ENCODE data around the gene SLK.

SLK gene

DNA sequence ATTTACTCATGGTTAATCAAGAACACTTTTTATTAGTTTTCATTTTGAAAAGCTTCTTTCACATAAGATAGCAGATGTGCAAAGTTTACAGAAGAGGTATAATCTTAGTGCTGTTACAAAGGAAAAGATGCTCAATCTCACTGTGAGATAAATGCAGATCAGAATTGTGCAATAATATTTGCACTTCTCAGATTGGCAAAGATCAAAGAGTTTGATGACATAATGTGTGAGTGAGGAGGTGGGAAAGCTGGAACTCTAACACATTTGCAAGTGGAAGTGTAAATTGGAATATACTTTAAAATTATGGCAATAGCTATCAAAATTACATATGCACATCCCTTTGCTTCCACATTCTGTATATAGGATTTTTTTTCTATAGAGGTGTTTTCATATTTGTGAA, 27.4 kb upstream of the SLK start:
- DNase-seq (ENCODE audit: low spot score): no peak
- no peak overlapping the region for H3K27ac ChIP-seq
- no peak overlapping the region for H3K4me3 ChIP-seq
- no peak for TF ChIP-seq CTCF (IDR thresholded peaks at IDR 0.05)

DNA sequence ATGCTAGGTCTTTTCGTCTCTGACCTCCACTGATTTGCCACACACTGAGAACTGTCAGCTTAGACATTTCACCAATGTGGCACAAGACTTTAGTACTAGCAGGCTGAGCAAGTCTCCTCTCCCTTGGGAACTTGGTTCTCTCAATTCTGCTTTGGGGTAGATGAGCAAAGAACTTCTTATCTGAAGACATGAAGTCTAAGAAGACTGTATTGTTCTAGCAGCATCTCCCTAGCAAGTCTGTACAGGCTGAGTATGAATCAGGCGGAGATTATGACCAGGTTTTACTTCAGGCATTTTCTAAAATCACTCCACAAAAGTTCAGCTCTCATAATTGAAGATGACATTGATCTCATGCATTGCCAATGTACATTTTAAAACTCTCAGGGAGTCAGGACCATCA, 25.1 kb upstream of the SLK start:
- no peak for DNase-seq (ENCODE audit: low spot score)
- TF ChIP-seq CTCF (IDR thresholded peaks at IDR 0.05): no peak
- Histone ChIP-seq H3K27ac (no peak overlapping the region), H3K4me3 (no peak overlapping the region)

- H3K27ac ChIP-seq: no peak overlapping the region
- no peak overlapping the region for H3K4me3 ChIP-seq
- TF ChIP-seq CTCF (IDR thresholded peaks at IDR 0.05): no peak
- DNase-seq (ENCODE audit: low spot score): no peak
Measured at GRCh38 chr10:103942866-103943265, 24.1 kb upstream of the SLK start.

DNA sequence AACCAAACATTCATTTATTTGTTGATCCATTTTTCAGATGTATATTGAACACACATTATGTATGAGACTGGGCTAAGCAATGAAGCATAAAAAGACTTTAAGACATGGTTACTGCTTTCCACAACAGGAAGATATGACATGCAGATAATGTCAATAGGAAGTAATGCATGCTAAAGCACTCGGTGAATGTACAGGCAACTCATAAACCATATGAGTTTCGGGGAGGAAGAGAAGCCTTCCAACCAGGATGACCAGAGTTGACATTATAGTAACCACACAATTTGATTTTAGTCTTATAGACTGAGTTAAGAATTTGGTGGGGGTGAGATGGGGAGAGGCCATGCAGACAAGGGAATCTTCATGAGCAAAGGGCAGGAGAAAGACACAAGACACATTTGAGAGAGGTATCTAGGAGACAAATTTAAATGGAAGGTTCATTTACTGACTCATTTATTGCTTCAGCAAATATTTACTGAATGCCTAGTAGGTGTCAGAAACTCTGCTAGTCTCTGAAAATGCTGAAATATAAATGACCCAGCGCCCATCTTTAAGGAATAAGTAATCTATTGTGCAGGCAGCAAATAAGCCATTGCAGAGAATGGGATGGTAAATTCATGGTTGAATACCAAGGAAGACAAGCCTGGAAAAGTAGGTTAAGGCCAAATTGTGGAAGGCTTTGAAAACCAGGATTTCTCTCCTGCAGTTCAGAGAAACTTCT, 19.0 kb upstream of the SLK start:
- TF ChIP-seq CTCF (IDR thresholded peaks at IDR 0.05): no peak

GRCh38 chr10:103949728-103950127, 17.2 kb upstream of the SLK start:
- DNase-seq (ENCODE audit: low spot score): no peak
- H3K27ac ChIP-seq: no peak overlapping the region
- H3K4me3 ChIP-seq: no peak overlapping the region
- no peak for TF ChIP-seq CTCF (IDR thresholded peaks at IDR 0.05)

More for the DNA sequence above, 19.0 kb upstream of the SLK start:
- Histone ChIP-seq H3K27ac (no peak overlapping the region), H3K4me3 (no peak overlapping the region)
- no peak for DNase-seq (ENCODE audit: low spot score)

DNA sequence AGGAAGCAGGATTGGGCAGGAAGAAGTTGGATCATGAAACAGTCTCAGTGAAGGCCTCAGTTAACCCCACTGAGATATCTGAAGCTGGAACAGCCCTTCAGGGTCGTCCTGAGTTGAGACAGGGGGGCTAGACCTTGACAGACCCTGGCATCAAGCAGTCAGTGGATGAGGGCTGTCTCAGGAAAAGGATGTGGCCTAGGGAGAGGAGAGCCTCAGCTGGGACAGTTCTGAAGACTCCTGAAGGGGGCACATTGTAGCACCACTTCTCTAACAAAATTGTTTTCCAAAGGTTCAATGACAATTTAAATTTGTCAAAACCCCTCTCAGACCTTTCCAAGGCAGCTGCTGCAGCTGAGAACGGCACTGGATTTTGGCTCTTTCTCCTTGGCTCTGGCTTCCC, 15.8 kb upstream of the SLK start:
- Histone ChIP-seq H3K27ac (no peak overlapping the region), H3K4me3 (no peak overlapping the region)
- TF ChIP-seq CTCF (IDR thresholded peaks at IDR 0.05): no peak
- no peak for DNase-seq (ENCODE audit: low spot score)

DNA sequence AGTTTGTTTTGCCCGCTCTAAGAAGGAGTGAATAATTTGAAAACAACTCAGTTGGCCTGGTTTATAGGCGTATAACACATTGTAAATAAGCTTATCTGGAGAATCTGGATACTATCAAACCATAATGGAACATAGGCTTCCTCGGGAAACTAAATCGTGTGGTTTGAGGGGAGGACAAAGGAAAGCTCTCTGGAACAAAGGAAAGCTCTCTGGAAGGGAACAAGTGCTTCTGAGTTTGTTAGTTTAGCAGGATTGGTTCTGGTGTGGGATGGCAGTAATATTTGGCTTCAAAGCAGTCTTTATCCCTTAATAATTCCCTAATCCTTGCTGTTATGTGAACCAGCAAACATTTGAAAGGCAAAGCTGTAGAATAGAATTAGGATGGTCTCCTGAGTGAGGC, 15.0 kb upstream of the SLK start:
- no peak for DNase-seq (ENCODE audit: low spot score)
- no peak overlapping the region for H3K4me3 ChIP-seq
- H3K27ac ChIP-seq: no peak overlapping the region
- no peak for TF ChIP-seq CTCF (IDR thresholded peaks at IDR 0.05)
